Activated B cell treated with CpG ODN at 0.5 μM for 24 hours (primary cell): Measurements from ENCODE around the gene SHANK1. TPM values are rescaled to one million over a fixed set of nuclear protein-coding genes. Genes with fewer than 3 reads are reported as not detected.

Experiments
- total RNA-seq: library from RNA; stranded (reverse); gene quantifications from 2 replicates; pipeline ENCODE4 v1.2.3, GENCODE V29; 2022

Gene SHANK1
- total RNA-seq, 1 donor from 2014 or later: not detected

Other genes with a start within 250 kb of the SHANK1 start
- gene EMC10, start 243.3 kb downstream of the SHANK1 start, total RNA-seq: 70.8 and 72.1 TPM in 2 replicates
- 0.29 and 0.67 TPM in 2 replicates for gene GARIN5A, start 243.0 kb downstream of the SHANK1 start, total RNA-seq
- gene JOSD2, start 208.6 kb downstream of the SHANK1 start, total RNA-seq: 21.0 and 23.7 TPM in 2 replicates
- gene ASPDH, start 205.9 kb downstream of the SHANK1 start, total RNA-seq: not detected in 2 replicates
- gene LRRC4B, start 151.4 kb downstream of the SHANK1 start, total RNA-seq: not detected in 2 replicates
- 0.60 TPM in 1 of 2 replicates, not detected in the other for gene SYT3, start 79.9 kb downstream of the SHANK1 start, total RNA-seq
- 0.69 TPM in 1 of 2 replicates, not detected in the other for gene C19orf81, start 70.4 kb downstream of the SHANK1 start, total RNA-seq
- gene CLEC11A, start 3.6 kb upstream of the SHANK1 start, total RNA-seq: 0.24 and 0.38 TPM in 2 replicates
- not detected in 2 replicates for gene GPR32, start 50.7 kb upstream of the SHANK1 start, total RNA-seq
- not detected in 2 replicates for gene ACP4, start 70.6 kb upstream of the SHANK1 start, total RNA-seq
- 10.0 and 13.0 TPM in 2 replicates for gene KLK1, start 104.0 kb upstream of the SHANK1 start, total RNA-seq
- not detected in 2 replicates for gene KLK15, start 113.8 kb upstream of the SHANK1 start, total RNA-seq
- gene KLK3, start 135.1 kb upstream of the SHANK1 start, total RNA-seq: not detected in 2 replicates
- gene KLK2, start 153.6 kb upstream of the SHANK1 start, total RNA-seq: 0.69 and 1.8 TPM in 2 replicates
- gene KLK4, start 191.6 kb upstream of the SHANK1 start, total RNA-seq: 0.32 and 0.75 TPM in 2 replicates
- not detected in 2 replicates for gene KLK5, start 233.2 kb upstream of the SHANK1 start, total RNA-seq
- not detected in 2 replicates for gene KLK6, start 249.8 kb upstream of the SHANK1 start, total RNA-seq